Measurements from ENCODE around the gene GNPAT.

Gene GNPAT

DNA sequence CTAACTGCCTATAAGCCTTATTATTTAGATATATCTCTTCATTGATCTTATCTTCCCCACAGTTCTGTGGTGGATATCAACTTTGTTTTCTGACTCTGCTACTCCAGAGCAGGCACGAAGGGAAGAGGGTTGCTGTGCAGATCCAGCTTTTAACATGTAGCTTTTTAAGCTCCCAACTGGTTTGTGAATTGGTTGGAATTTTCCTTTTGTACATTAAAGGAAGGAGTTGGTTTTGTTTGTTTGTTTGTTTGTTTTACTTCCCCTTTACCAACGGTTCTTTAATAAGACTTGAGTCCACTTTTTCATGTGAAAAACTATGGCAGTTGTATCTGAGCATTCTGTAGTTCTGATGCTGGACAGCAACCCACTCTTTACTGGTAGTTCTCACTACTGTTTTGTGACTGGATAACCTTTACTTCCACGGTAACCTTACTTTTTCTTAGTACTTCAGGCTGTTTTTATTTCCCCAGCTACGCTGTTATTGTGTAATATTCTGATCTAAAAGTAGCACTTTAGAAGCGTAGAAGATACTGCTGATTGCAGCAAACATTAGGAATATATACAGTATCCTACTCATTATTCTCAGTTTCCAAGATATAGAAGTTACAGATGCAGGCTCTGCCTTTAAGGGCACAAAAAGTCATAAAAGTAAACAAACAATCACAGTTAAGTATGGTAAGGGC, 1.6 kb downstream of the GNPAT start:
- DNase-seq (ENCODE audit: low read depth) = no peak

DNA sequence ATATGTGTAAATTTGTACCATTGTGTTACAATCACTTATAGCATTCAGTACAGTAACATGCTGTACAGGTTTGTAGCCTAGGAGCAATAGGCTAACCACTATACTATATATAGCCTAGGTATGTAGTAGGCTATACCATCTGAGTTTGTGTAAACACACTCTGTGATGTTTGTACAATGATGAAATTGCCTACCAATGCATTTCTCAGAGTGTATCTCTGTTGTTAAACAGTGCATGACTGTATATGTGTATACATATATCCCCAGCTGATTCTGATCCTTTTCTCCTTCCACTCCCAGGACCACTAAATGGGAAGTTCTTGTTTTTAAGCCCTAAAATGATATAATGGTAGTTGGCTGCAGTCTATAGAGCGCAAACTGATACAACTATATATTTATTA, 7.8 kb downstream of the GNPAT start:
- DNase-seq (ENCODE audit: low read depth) = no peak

DNA sequence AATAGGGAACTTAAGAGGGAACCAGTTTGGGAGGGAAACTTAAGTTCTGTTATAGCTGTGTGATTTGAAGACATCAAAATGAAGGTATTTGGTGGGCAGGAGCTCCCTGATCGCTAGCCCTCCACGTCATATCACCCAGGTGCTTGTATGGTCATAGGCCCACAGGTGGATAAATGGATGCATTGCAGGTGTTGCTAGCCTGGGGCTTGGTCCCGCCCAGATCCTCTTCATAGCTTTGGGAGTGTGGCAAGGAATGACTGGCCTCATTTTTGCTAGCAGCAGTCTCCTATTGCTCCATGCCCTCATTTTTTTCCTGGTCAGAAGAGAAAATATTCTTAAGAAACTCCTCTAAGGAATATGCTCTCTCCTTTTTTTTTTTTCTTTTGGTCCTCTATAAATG, 11.3 kb downstream of the GNPAT start:
- DNase-seq (ENCODE audit: low read depth) = no peak

DNA sequence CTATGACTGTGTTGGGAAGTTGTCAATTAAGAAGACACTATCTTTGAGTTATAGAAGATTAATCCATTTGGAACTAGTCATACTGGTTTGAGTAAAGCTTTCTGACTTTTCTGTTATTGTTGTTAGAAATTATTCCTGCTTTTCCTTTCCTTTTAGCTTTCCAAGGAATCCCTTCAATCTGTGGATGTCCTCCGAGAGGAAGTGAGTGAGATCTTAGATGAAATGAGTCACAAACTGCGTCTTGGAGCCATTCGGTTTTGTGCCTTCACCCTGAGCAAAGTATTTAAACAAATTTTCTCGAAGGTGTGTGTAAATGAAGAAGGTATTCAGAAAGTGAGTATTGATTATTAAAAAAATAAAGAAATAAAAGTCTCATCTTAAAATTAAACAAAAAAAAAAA, 19.3 kb downstream of the GNPAT start:
- no peak for DNase-seq (ENCODE audit: low read depth)

DNA sequence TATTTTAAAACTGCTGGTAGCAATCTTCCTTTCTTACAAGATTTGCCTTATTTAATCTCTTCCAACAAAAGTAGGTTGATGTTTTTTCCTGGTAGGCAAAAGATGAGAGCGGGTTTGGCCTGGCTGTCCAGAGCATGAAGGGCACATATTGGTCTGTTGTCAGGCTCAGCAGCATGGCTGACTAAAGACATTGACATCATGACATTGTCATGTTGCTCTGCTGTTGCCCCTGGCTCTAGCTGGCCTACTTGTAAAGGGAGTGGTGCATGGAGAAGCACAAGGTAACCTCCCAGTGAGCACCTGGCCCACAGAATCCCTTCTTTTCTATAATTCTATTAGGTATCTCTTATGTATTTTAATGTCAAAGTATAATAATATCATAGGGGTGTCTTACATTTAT, 23.6 kb downstream of the GNPAT start:
- DNase-seq (ENCODE audit: low read depth) = no peak

DNA sequence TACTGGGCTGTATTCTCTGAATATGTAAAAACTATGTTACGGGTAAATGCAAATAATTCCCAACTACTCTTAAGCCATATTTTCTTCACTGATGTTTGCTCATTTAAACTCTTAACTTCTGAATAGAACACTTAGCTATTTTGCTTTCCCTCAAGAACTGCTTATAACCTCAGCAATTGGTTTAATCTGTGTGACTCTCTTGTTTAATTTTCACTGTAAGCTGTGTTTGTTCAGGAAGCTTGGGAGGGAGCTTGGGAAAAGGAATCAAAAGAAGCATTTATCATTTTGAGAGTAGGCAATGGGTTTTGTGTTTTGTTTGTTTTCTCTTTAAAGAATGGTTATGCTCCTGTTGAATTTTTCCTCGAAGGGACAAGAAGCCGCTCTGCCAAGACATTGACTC, 24.4 kb downstream of the GNPAT start:
- DNase-seq (ENCODE audit: low read depth) = no peak

DNA sequence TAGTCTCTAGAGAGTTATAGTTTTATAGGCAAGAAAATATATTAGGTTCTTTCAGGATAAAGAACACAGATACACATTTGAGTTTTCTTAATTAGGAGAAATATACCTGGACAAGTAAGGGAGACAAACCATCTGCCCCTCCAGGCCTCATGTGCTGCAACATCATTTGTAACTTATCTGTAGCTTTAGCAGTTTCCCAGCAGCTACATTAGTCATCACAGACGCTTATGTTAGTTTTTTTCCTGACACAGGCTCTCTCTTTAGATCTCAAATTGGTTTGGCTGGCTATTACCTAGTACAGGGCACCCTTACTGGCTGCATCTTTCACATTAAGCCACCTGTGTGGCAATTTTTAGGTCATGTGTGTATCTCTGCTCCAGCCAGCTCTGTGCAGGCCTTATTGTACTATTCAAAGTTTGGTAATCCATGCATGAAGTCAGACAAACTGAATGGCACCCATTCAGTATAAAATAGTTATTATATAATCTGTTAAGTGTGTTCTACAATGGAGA, 25.9 kb downstream of the GNPAT start:
- no peak for DNase-seq (ENCODE audit: low read depth)

DNA sequence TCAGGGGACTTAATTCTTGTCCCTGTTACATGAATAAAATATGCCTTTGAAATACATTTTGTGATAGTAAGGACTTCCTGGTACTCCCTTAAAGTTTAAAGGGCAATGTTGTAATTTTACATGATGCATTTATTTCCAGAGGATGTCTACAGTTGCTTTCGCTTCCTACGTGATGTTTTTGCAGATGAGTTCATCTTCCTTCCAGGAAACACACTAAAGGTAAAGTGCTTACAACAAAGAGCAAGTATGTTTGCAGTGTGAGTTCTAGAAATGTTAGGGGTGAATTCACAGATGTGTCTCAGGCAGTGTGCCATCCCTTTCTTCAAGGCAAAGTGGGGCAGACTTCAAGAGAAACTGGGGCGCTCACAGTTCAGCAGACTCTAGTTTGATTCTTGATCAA, 31.2 kb downstream of the GNPAT start:
- no peak for DNase-seq (ENCODE audit: low read depth)

DNA sequence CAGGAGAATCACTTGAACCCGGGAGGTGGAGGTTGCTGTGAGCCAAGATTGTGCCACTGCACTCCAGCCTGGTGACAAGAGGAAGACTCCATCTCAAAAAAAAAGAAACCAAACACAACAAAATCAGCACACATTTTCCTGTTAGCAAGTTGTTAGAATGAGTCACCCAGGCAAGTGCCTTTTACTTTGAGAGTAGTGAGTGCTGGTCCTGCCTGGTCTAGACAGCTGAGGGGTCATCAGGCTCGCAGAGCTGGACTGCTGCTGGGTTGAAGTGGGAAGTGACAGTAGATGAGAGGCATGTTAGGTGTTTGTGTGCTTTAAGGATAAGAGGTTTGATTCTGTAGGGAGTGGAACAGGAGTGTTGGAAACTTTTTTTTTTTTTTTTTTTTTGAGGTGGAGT, 31.9 kb downstream of the GNPAT start:
- DNase-seq (ENCODE audit: low read depth) = no peak

DNA sequence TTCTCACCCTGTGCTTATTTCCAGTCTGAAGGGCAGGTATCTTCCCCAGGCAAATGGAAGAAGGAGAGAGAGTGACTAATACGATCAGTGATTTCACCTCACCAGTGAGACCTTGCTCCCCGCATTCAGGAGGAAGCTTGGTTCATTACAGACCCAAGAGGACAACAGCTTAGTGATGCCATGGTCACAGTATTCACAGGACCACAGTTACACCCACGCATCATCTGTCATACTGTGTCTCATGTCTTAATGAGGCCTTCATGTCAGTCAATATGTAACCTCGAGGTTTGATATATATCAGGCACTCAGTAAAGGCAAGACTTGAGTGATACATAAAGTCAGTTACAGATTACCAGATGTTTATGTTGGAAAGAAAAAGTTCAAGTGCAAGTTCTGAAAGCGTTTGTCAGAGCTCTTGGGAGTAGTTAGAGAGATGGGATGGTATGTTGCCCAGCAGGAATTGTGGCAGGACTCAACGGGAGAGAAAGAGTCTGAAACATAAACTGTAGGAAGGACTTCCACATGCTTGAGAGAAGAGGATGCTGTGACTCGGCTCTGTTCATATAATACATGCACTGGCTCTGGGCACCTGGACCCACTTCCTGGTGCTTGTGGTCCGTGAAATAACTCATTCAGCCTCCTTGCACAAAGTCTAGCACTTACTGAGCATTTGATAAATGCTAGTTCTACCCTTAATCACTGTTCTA, 33.3 kb downstream of the GNPAT start:
- DNase-seq (ENCODE audit: low read depth) = no peak

DNA sequence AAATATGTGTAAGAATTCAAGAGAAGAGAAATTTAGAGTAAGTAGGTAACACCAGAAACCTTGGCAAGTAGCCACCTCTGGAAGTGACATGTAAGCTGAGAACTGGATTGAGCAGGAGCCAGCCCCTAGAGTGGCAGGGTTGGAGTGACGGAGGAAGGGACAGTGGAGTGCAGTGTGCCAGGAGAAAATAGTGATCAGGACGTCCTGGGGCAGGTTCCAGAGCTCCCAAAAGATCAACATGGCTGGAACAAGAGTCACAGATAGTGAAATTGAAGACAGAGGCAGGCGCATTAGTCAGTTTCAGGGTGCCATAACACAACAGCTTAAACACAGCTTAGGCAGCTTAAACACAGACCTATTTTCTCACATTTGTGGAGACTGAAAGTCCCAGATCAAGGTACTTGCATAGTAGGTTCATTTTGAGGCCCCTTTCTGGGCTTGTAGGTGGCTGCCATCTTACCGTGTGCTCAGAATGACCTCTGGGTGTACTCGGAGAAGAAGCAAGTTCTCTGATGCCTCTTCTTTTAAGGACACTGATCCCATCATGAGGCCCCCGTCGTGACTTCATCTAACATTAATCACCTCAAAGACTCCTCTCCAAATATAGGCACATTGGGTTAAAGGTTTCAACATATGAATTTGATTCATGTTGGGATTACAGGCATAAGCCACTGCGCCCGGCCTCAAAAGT, 37.2 kb downstream of the GNPAT start:
- DNase-seq (ENCODE audit: low read depth) = no peak

DNA sequence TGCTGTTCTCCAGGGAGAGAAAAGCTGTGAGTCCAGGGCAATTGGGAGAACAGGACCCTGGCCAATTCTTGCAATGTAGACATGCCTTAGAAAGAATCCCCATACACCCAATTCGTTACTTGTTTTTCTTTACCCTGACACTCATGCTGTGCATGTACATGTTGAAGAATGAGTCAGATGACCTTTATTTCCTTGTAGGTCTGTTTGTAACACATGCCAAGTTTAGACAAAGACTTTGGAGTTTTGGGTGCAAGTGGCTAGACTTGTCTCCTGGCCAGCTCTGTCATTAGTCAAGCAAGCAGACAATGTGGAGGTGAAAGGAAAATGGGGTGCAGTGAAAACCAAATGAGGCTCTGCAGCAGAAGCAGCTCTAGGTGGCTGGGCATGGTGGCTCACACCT, 38.1 kb downstream of the GNPAT start:
- DNase-seq (ENCODE audit: low read depth) = no peak

DNA sequence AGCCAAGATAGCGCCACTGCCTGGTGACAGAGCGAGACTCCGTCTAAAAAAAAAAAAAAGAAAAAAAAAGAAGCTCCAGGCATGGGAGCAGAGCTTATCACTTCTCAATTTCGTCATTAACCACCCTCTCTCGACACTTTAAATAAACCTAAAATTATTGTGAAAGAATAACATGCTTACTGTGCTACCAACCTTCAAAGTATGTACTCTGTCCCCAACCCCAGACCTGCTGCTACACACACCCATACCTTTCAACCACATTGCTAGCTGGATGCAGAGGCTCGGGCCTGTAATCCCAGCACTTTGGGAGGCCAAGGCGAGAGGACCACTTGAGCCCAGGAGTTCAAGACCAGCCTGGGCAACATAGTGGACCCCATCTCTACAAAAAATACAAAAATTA, 38.7 kb downstream of the GNPAT start:
- no peak for DNase-seq (ENCODE audit: low read depth)

DNA sequence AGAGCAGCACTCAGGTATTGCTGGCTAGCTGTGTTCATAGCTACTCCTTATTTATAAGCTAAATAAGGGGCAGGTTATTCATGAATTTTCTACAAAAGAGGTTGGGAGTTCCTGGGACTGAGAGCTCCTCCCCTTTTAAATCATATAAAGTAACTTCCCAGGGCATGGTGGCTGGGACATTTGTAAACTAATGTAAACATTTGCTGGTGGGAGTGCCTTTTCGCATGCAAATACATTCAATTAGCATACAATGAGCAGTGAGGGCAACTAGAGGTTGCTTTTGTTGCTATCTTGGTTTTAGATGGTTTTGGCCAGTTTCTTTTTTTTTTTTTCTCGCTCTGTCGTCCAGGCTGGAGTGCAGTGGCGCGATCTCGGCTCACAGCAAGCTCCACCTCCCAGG, 43.4 kb downstream of the GNPAT start:
- DNase-seq (ENCODE audit: low read depth) = no peak

DNA sequence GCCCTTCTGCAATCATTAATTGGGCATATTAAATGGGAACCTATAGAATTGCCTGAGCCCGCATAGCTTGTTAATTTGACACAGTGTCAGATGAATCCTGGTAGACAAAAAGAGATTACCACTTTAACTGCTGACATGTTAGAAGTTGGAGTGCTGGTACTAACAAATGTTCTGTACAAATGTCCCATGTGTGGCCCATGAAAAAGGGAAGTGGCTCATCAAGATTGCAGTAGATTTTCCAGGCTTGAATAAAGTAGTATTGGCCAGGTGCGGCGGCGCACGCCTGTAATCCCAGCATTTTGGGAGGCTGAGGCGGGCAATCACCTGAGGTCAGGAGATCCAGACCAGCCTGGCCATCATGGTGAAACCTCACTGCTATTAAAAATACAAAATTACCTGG, 45.6 kb downstream of the GNPAT start:
- no peak for DNase-seq (ENCODE audit: low read depth)

DNA sequence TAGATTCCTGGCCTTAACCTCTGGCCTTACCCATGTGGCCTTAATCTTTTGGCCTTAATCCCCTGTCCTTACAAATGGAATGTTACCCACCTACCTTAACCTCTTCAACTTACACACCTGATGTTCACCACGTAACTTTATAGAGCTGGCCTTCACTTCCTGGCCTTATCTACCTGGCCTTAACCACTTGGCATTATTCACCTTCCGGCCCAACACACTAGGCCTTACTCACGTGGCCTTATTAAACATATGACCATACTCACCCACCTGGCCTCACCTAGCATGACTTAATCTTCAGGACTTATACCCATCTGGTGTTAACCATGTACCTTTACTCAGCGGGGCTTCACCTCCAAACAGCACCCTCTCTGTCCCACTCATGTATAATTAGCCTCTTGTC, 54.9 kb downstream of the GNPAT start:
- no peak for DNase-seq (ENCODE audit: low read depth)

DNA sequence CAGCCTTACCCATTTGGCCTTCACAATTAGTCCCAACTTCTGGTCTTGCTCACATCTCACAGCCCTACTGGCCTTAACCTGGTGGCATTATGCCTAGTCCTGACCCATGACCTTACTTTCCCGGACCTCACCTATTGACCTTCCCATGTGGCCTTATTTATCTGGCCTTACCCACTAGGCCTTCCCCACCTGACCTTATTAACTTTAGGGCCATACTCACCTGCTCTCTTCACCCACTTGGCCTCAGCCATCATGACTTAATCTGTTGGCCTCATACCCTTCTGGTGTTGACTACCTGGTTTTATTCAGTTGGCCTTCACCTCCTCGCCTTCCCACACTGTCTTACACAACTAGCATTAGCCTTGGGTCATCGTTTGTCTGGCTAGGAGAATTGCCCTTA, 61.0 kb downstream of the GNPAT start:
- DNase-seq (ENCODE audit: low read depth) = no peak

DNA sequence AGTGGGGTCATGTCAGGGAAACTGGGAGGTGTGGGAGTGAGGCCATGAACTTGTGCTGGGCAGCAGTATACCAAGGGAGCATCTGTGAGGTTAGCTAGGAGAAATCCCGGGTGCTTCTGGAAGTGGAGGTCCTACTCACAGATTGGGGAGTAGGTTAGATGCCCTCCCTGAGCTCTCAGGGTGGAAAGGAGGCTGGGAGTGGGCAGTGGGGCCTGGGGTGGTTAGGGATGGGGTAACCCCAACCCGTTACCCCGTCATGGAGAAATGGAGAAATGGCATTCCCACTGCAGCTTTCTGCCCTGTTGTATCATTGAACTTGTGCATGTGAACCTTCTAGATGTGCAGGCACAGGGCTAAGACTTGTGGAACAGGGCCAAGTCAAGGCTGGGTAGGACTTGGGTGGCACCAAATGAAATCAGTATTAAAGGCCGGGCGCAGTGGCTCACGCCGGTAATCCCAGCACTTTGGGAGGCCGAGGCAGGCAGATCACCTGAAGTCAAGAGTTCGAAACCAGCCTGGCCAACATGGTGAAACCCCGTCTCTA, 69.5 kb downstream of the GNPAT start:
- DNase-seq (ENCODE audit: low read depth) = no peak

DNA sequence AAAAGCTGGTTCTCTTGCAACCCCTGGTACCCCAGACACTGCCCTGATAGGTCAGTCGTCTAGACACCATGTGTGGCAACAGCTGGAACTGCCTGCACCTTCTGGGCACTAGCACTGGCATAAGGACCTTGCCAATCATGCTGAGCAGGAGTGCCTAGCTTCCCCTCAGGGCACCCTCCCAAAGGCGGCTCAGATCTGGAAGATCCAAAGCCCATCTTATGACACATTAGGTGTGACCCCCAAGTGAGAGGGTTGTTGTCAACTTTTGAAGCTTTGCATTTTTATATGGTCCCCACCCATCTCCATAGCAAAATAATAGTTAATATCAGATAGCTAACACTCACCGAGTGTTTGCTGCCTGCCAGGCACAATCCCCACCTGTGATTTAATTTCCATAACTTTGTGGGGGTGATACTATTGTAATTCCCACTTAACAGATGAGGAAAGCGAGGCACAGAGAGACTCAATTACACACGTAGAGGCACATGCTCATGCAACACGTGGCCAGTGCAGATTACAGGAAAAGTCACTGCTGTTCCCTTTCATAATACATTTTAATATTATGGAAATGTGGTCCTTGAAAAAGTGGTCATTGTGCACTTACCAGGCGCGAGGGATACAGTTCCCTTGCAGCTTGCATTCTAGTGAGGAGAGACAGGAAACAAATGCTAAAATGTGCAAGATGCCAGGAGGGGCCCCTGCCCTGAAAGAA, 70.9 kb downstream of the GNPAT start:
- DNase-seq (ENCODE audit: low read depth) = no peak

DNA sequence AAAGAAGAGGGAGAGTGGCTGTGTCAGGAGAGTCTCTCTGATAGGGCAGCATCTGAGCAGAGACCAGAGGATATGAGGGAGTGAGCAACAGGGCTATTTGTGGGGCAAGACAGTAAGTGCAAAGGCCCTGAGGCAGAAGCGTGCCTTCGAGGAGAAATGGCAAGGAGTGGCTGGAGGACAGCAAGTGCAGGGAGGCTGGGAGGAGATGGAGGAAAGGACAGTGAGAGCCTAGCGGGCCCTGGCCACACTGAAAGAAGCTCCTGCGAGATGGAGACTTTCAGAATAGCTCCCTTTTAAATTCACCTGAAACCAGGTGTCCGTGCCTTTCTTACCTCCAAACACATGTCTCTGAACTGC, 71.4 kb downstream of the GNPAT start:
- DNase-seq (ENCODE audit: low read depth) = no peak

DNA sequence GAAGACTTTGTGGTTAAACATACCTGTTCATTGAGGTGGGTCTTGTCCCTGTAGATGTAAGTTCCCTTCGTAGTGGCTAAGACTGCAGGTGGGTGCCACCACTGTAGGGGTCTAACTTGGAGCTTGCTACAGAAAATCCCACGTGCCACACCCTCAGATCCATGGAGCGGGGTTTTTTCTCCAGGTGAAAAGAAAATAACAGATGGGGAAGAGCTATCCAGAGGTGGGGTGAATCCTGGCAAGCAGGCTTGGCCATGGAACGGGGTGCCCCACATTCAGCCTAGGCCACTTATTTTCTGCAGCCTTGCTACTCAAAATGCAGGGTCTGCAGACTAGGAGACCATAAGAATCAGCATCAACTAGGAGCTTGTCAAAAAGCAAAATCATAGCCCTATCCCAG, 72.6 kb downstream of the GNPAT start:
- no peak for DNase-seq (ENCODE audit: low read depth)

DNA sequence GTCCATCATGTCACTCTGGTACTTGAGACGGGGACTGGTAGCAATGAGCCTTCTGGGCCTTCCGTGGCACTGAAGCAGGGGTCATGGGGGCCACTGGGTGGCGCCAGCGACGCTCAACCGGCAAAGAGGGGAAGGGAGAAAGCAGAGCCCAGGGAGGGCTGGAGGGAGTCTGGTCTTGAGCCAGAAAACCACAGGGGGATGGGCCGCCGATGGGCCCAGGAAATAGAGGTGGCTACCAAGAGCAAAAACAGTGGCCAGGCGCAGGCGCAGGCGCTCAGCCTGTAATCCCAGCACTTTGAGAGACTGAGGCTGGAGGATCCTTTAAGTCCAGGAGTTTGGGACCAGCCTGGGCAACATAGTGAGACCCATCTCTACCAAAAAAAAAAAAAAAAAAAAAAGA, 74.9 kb downstream of the GNPAT start:
- no peak for DNase-seq (ENCODE audit: low read depth)

Data from GM04504 (cell line).